Suppressor macrophage treated with lipopolysaccharide for 1 hour (primary cell): Measurements from ENCODE around the gene TUG1.

Source experiments
- DNase-seq, 3 donors: peaks; one replicate each; pipeline ENCODE4 v3.0.0-alpha.2; 2020 to 2022

Gene TUG1

GRCh38 chr22:30968924-30969531, at the start of gene TUG1:
TUG1 (plus strand) TSS chr22:30969265.
- DNase-seq: peak; percentile 98

- no peak for DNase-seq
Measured at GRCh38 chr22:30919973-30920372, 49.1 kb upstream of the TUG1 start.

GRCh38 chr22:30920407-30920806, 48.7 kb upstream of the TUG1 start:
- peak; percentile 83 to 90 (median 85) for DNase-seq

GRCh38 chr22:30921108-30921507, 48.0 kb upstream of the TUG1 start:
- DNase-seq: peak in 1 of 3 donors; percentile 2

GRCh38 chr22:30922151-30922611, 46.9 kb upstream of the TUG1 start:
- DNase-seq: peak; percentile 73 to 80 (median 79)

GRCh38 chr22:30923168-30923900, 45.7 kb upstream of the TUG1 start:
- DNase-seq: no peak

GRCh38 chr22:30925667-30926066, 43.4 kb upstream of the TUG1 start:
- no peak for DNase-seq

GRCh38 chr22:30926706-30927105, 42.4 kb upstream of the TUG1 start:
- no peak for DNase-seq

- no peak for DNase-seq
Measured at GRCh38 chr22:30927806-30928205, 41.3 kb upstream of the TUG1 start.

- no peak for DNase-seq
Measured at GRCh38 chr22:30928401-30928800, 40.7 kb upstream of the TUG1 start.

- no peak for DNase-seq
Measured at GRCh38 chr22:30930228-30930627, 38.8 kb upstream of the TUG1 start.

GRCh38 chr22:30931541-30932300, 37.3 kb upstream of the TUG1 start:
- DNase-seq: no peak

GRCh38 chr22:30932661-30933060, 36.4 kb upstream of the TUG1 start:
- no peak for DNase-seq

GRCh38 chr22:30933457-30933856, 35.6 kb upstream of the TUG1 start:
- DNase-seq: no peak

GRCh38 chr22:30934053-30934452, 35.0 kb upstream of the TUG1 start:
- no peak for DNase-seq

- no peak for DNase-seq
Measured at GRCh38 chr22:30940685-30941362, 28.2 kb upstream of the TUG1 start.

GRCh38 chr22:30941363-30941740, 27.7 kb upstream of the TUG1 start:
- no peak for DNase-seq

- DNase-seq: no peak
Measured at GRCh38 chr22:30943368-30943767, 25.7 kb upstream of the TUG1 start.

- DNase-seq: no peak
Measured at GRCh38 chr22:30944986-30945385, 24.1 kb upstream of the TUG1 start.

GRCh38 chr22:30945653-30946052, 23.4 kb upstream of the TUG1 start:
- no peak for DNase-seq

- no peak for DNase-seq
Measured at GRCh38 chr22:30946354-30946753, 22.7 kb upstream of the TUG1 start.

GRCh38 chr22:30947173-30947815, 21.8 kb upstream of the TUG1 start:
- no peak for DNase-seq
